ENCODE measurements around the gene ASNS. TPM values are rescaled to one million over a fixed set of nuclear protein-coding genes. Genes with fewer than 3 reads are reported as not detected.

The ASNS gene
- polyA plus RNA-seq, 1 of the 3 experiments (the other 2 are of a cell fraction): 11.8 TPM

GRCh38 chr7:97842006-97842405 is 30.2 kb downstream of the ASNS start:
- no peak overlapping the region for H3K9ac ChIP-seq
- H3K36me3 ChIP-seq (replicated peaks in 1 of 2; ENCODE audit: control insufficient read depth in 1 of 2, insufficient read depth in 2 of 2, low read length in 1 of 2): no peaks in the 10 kb centered on the region
- no peaks in the 10 kb centered on the region for H3K9me3 ChIP-seq
- no peaks in the 10 kb centered on the region for H3K79me2 ChIP-seq (ENCODE audit: insufficient read depth)
- H3K9me2 ChIP-seq: no peaks in the 10 kb centered on the region
- no peaks in the 10 kb centered on the region for H3K4me1 ChIP-seq (ENCODE audit: control insufficient read depth in 1 of 2, insufficient read depth in 2 of 2, low read depth in 1 of 2, low read length in 1 of 2)
- ChIA-PET POLR2A (no interaction called here), CTCF (interaction anchor here (0.9 to 1.3 kb wide), 6 partner anchors 15 to 738 kb away, joined by 3 to 5 read pairs (median 4); no protein-coding TSS in a partner anchor)
- no peak overlapping the region for H3K27ac ChIP-seq (ENCODE audit: low read depth in 2 of 2, low read length in 1 of 2)
- no peak overlapping the region for H3K4me3 ChIP-seq (ENCODE audit: low read depth in 2 of 2, low read length in 1 of 2)
- H3K27me3 ChIP-seq (ENCODE audit: insufficient read depth): peaks cover 39% of the 10 kb centered on the region
- H2AFZ ChIP-seq (ENCODE audit: low read depth): no peak overlapping the region
- 52% methylated on average over 6 of the region's 6 CpGs for WGBS (ENCODE audit: low lambda C conversion rate)
- TF ChIP-seq SIN3A (IDR thresholded peaks at IDR 0.05; ENCODE audit: borderline replicate concordance, low read depth, low read length) (no peak), FOSL2 (IDR thresholded peaks at IDR 0.05; ENCODE audit: borderline replicate concordance, low read depth) (no peak), JUND (IDR thresholded peaks at IDR 0.05) (no peak), MEF2A (IDR thresholded peaks at IDR 0.05; ENCODE audit: borderline replicate concordance, low read depth) (no peak), CTCF (IDR thresholded peaks at IDR 0.05) (no peak), RCOR1 (IDR thresholded peaks at IDR 0.05; ENCODE audit: low read length) (no peak), REST (IDR thresholded peaks at IDR 0.05; ENCODE audit: low read depth, low read length) (no peak), GATA2 (CRISPR knock-in tag; IDR thresholded peaks at IDR 0.05) (no peak), TEAD4 (IDR thresholded peaks at IDR 0.05; ENCODE audit: borderline replicate concordance, insufficient read depth) (no peak), PBX3 (IDR thresholded peaks at IDR 0.05) (no peak), ELF1 (IDR thresholded peaks at IDR 0.05) (no peak), NRF1 (IDR thresholded peaks at IDR 0.05; ENCODE audit: low read depth, low read length) (no peak), RXRA (IDR thresholded peaks at IDR 0.05; ENCODE audit: borderline replicate concordance, low read depth) (no peak), NFIC (IDR thresholded peaks at IDR 0.05; ENCODE audit: borderline replicate concordance) (no peak), YY1 (IDR thresholded peaks at IDR 0.05; ENCODE audit: low read depth) (no peak), USF2 (IDR thresholded peaks at IDR 0.05; ENCODE audit: borderline replicate concordance, low read depth, low read length) (no peak), POLR2AphosphoS5 (IDR thresholded peaks at IDR 0.05; ENCODE audit: low read depth, low read length) (no peak), FOXJ3 (CRISPR knock-in tag; IDR thresholded peaks at IDR 0.05) (no peak), TAF1 (IDR thresholded peaks at IDR 0.05; ENCODE audit: borderline replicate concordance, low read depth, low read length) (no peak), RAD21 (IDR thresholded peaks at IDR 0.05; ENCODE audit: low read length) (no peak)
- no peak for DNase-seq
- no peaks in the 10 kb centered on the region for H4K20me1 ChIP-seq (ENCODE audit: insufficient read depth)
- H3F3A ChIP-seq (replicated peaks; ENCODE audit: insufficient read depth): no peaks in the 10 kb centered on the region
- no peak overlapping the region for H3K4me2 ChIP-seq

Data from SK-N-SH (cell line).